Neutrophil (primary cell): ENCODE results near the gene CTNND2.

Experiments
- H3K27ac ChIP-seq: fragments of 200-600 bp; sonication (generic); 2 replicates; pipeline ENCODE4 v1.5.1; 2016; ENCODE audit warnings: mild to moderate bottlenecking, moderate library complexity
- H3K27me3 ChIP-seq: fragments of 200-600 bp; sonication (generic); 2 replicates; pipeline ENCODE4 v1.6.0; 2016; ENCODE audit warnings: mild to moderate bottlenecking
- H3K36me3 ChIP-seq: fragments of 200-600 bp; sonication (generic); 2 replicates; pipeline ENCODE4 v1.5.1; 2017
- H3K4me1 ChIP-seq, 2 experiments: fragments of 200-600 bp in 1 of 2; sonication (generic) in 1 of 2; 1 replicate in 1 of 2; 2 replicates in 1 of 2; pipeline versions ENCODE4 v1.5.1 to v1.6.1; 2013 to 2016; ENCODE audit warnings: low read depth in 1 of 2, low read length in 1 of 2, mild to moderate bottlenecking in 1 of 2, moderate library complexity in 1 of 2; ENCODE audit not compliant: control insufficient read depth in 1 of 2, insufficient read depth in 1 of 2
- H3K4me3 ChIP-seq, 2 experiments: fragments of 200-600 bp in 1 of 2; sonication (generic) in 1 of 2; 1 replicate in 1 of 2; 2 replicates in 1 of 2; pipeline ENCODE4 v1.5.1; 2013 to 2016; ENCODE audit warnings: low read depth in 1 of 2, low read length in 1 of 2, mild to moderate bottlenecking in 1 of 2, moderate library complexity in 1 of 2
- H3K9me3 ChIP-seq: fragments of 200-600 bp; sonication (generic); 2 replicates; pipeline ENCODE4 v1.5.1; 2016
- TF ChIP-seq, protein P1 (sequence below): fragments of 200-600 bp; sonication (generic); IDR thresholded peaks from 2 replicates; pipeline ENCODE4 v1.5.1; 2016; ENCODE audit warnings: antibody characterized with exemption

Gene CTNND2

DNA sequence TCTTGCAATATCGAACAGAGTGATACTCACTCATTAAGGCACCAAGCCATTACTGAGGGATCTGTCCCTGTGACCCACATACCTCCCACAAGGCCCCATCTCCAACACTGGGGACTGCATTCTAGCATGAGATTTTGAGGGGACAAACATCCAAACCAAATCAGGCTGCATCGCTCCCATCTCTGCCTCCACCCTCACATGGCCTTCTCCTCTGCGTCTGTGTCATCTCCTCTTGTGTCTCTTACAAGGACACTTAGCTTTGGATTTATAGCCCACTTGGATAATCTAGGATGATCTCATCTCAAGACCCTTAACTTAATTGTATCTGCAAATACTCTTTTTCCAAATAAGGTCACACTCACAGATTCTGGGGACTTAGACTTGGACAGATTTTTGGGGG lies 858.8 kb downstream of the CTNND2 start:
- Histone ChIP-seq H3K9me3 (no peaks in the 10 kb centered on the region), H3K4me3 (no peak overlapping the region), H3K36me3 (no peaks in the 10 kb centered on the region), H3K4me1 (no peaks in the 10 kb centered on the region), H3K27ac (no peak overlapping the region), H3K27me3 (no peaks in the 10 kb centered on the region)
- TF ChIP-seq, protein P1, sequence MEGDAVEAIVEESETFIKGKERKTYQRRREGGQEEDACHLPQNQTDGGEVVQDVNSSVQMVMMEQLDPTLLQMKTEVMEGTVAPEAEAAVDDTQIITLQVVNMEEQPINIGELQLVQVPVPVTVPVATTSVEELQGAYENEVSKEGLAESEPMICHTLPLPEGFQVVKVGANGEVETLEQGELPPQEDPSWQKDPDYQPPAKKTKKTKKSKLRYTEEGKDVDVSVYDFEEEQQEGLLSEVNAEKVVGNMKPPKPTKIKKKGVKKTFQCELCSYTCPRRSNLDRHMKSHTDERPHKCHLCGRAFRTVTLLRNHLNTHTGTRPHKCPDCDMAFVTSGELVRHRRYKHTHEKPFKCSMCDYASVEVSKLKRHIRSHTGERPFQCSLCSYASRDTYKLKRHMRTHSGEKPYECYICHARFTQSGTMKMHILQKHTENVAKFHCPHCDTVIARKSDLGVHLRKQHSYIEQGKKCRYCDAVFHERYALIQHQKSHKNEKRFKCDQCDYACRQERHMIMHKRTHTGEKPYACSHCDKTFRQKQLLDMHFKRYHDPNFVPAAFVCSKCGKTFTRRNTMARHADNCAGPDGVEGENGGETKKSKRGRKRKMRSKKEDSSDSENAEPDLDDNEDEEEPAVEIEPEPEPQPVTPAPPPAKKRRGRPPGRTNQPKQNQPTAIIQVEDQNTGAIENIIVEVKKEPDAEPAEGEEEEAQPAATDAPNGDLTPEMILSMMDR = no peak

DNA sequence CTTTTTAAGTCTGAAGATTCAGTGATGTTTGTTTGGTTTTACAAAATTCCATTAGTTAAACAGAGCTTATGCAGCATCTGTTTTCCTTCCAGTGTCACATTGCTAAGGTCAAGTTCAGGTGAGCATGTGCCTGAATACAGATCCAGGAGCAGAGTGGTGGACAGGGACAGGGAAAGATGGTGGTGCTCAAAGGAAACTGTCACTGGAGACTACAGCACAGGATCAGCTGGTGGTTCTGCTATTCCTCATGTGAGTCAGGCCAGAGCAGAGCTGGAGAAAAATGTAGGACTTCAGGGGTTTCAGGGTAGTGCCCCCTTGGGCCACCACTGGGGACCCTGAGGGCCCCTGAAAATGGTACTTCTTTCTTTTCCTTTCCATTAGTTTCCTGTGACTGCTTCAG lies 859.7 kb downstream of the CTNND2 start:
- H3K4me3 ChIP-seq = no peak overlapping the region
- H3K27me3 ChIP-seq = no peaks in the 10 kb centered on the region
- TF ChIP-seq, protein P1 = no peak
- H3K4me1 ChIP-seq = no peaks in the 10 kb centered on the region
- H3K9me3 ChIP-seq = no peaks in the 10 kb centered on the region
- H3K36me3 ChIP-seq = no peaks in the 10 kb centered on the region
- H3K27ac ChIP-seq = no peak overlapping the region

DNA sequence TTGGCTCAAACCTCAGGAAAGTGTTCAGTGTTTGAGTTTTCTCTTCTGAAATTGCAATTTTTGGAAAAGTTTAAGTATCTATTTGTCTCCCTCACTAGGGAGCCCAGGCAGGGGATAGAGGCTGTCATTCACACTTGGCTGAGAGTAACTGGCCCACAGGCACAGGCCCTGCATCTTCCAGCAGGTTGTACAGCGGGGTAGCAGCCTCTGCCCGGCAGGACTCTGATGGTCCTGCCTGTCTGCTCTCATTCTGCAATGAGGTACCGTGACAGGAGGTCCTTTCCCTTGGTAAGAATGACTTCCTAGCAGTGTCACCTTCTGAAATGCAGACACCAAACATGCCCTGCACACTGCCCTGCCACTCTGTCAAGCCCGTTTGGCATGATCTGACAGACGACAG lies 860.4 kb downstream of the CTNND2 start:
- Histone ChIP-seq H3K4me3 (no peak overlapping the region), H3K27ac (no peak overlapping the region), H3K9me3 (no peaks in the 10 kb centered on the region), H3K27me3 (no peaks in the 10 kb centered on the region), H3K36me3 (no peaks in the 10 kb centered on the region), H3K4me1 (no peaks in the 10 kb centered on the region)
- TF ChIP-seq, protein P1 = no peak

DNA sequence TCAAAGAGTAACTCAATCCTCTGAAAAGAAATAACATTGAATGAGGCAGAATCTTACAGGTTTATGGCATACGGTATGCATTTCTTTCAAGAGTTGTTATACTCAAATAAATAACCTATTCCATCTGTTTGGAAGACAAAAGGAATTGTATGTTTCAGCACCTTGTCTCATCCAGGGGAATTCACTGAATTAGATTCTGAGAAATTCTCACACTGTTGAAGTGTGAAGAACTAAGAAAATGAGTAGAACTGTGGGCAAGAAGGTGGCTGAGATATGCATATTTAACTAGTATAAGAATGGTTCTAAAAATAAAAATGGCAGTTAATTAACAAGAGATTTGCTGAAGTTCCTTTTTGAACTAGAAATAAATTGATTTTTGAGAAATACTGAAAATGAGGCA lies 863.9 kb downstream of the CTNND2 start:
- TF ChIP-seq, protein P1 = no peak
- Histone ChIP-seq H3K4me1 (no peaks in the 10 kb centered on the region), H3K36me3 (no peaks in the 10 kb centered on the region), H3K27ac (no peak overlapping the region), H3K27me3 (no peaks in the 10 kb centered on the region), H3K9me3 (no peaks in the 10 kb centered on the region), H3K4me3 (no peak overlapping the region)

DNA sequence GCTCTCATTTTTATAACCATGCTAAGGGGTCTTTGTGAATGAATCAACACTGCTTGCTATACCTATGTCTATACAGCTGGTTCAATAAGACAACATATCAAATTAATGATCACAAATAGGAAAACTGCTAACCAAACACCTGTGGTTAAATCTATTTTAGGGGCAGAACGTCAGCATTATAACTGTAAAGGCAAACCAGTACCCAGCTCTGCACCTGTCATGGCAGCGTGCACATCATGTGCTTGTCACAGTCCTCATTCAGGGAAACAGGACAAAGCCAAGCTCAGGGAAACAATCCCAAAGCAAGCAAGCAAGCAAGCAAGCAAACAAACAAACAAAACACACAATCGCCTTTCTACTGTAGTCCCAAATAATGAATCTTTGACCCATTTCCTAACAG lies 865.5 kb downstream of the CTNND2 start:
- Histone ChIP-seq H3K4me1 (no peaks in the 10 kb centered on the region), H3K27ac (no peak overlapping the region), H3K36me3 (no peaks in the 10 kb centered on the region), H3K27me3 (no peaks in the 10 kb centered on the region), H3K4me3 (no peak overlapping the region), H3K9me3 (no peaks in the 10 kb centered on the region)
- TF ChIP-seq, protein P1 = no peak

DNA sequence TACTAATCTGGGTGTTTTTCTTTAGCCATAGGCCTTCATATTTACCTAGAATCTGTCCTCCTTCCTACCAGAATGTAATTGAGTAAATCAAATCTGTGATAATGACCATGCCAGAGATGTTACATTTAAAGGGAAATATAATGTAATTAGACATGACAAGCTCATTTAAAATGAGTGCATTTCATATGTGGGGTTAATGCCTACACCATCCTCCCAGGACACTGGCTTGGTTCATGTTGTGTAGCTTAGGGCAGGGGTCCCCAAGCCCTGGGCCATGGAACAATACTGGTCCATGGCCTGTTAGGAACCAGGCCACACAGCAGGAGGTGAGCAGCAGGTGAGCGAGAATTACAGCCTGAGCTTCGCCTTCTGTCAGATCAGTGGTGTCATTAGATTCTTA lies 866.3 kb downstream of the CTNND2 start:
- TF ChIP-seq, protein P1 = no peak
- H3K27me3 ChIP-seq = no peaks in the 10 kb centered on the region
- H3K27ac ChIP-seq = no peak overlapping the region
- no peaks in the 10 kb centered on the region for H3K36me3 ChIP-seq
- H3K4me1 ChIP-seq = no peaks in the 10 kb centered on the region
- no peaks in the 10 kb centered on the region for H3K9me3 ChIP-seq
- no peak overlapping the region for H3K4me3 ChIP-seq
